Kidney glomerular epithelial cell (primary cell): Measurements from ENCODE around the gene MPPED2.

Experiments used
- DNase-seq: peaks from one replicate; lab custom pipeline; 2025; lab: John Stamatoyannopoulos, UW

MPPED2 gene

DNA sequence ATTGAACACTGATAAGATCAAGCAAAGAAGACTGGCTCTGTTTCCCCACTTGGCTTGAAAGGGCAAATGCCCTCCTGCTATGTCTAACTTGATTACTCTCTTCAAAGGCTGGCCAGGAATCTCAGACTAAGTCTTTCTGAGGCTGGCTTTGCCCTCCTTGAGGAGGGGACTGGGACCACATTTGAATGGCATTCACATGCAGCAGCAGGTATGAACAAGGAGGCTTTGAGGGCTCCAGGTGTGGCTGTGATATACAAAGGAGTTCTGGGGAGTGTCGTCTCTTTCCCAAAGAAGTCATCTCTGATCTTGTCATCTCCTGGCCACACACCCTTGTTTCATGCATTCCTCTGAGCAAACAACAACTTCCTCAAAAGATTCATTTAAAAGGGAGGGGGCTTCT is 132.4 kb downstream of the MPPED2 start:
- DNase-seq = no peak

DNA sequence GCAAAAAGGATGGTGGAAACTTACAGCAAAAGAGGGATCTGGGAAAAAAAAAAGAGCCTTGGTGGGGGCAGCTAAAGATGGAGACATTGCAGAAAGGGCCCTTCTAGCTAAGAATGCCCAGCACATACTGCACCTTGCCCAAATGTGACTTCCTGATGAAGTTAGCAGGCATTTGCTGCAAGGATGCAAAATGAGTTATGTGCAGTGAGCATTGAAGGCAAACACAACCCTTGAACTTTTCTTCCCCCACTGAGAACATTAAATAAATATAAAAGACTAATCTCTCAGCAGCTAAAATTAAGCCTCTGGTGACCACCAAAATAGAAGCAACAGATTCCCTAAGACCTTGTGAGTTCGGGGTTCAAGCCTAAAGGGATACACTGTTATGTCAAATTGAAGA is 133.3 kb downstream of the MPPED2 start:
- DNase-seq = no peak

DNA sequence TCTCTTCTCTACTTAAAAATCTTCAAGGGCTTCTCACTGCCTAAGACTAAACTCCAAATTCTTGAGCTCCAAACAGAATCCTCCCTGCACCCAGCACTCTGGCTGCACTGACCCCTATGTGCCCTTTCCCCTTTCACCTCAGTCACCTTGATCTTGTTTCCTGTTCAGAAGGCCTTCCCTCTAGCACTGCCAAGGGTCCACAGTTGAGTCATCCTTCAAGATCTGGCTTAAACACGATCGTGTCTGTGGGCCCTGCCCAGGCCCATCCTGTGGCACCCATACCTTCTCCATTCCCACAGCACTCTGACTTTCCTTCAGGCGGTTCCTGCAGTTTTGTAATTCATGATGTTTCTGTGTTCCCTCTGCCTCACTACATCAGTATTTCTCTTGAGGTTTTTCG is 134.0 kb downstream of the MPPED2 start:
- no peak for DNase-seq

- no peak for DNase-seq
Measured at GRCh38 chr11:30451626-30452025, 134.5 kb downstream of the MPPED2 start.

DNA sequence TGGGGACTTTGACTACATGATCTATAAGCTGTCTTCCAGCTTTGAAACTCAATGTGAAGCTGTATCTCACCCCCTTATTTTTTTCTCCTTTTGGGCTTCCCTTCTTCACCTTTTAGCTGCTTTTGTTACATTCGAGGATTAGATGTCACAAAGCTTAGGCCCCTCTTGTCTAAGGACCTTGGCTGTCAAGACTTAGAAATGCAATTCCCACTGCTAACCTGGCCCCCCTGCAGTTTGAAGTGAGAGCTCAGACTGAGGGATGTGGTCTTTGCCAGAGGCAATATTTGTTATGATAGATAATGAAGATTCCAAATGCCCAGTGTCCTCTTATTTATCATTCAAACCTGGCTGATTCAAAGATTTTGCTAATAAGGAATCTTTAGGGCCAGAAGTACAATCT is 135.0 kb downstream of the MPPED2 start:
- DNase-seq = no peak

DNA sequence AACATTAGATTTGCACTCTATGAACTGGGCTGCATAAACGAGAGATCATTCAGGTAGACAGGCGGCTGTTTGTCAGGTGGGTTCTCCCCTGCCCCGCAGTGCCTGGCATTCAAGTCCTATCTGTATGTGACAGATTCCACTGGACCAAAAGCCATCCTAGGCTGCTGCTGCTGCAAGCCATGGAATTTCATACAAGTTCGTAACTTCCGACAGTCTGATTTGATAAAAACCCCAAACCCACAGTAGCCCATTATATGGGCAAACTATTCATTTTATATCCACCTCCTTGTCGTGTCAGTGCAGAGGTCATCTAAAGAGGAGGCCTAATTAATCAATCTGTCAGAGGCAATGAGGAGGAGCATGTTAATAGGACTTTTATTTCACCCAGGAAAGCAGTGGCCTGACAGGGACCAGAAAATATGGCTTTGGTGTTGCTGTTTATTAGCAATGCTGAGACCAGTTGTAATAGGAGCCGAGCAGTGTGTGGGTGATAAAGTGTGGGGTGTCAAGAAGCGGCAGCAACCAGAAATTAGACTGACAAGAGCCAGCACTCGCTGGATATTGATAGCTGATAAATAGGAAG is 139.0 kb downstream of the MPPED2 start:
- DNase-seq = no peak

DNA sequence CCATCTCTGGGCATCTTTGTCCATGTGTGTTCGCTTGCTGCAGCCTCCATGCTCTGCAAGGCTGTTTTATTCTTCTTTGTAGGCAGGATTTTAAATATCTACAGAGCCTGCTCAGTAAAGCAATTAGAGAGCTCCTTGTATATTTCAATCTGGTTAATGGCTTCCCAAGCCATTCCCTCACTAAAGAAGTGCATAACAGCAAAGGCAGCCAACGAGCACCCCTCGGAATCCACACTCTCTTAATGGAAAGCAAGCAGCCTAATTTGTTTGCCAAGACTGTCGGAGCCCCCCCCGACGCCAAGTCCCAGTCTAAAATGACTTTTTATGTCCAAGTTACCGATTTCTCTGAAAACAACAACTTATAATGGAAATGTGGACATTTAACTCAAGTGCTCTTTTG is 139.6 kb downstream of the MPPED2 start:
- no peak for DNase-seq

DNA sequence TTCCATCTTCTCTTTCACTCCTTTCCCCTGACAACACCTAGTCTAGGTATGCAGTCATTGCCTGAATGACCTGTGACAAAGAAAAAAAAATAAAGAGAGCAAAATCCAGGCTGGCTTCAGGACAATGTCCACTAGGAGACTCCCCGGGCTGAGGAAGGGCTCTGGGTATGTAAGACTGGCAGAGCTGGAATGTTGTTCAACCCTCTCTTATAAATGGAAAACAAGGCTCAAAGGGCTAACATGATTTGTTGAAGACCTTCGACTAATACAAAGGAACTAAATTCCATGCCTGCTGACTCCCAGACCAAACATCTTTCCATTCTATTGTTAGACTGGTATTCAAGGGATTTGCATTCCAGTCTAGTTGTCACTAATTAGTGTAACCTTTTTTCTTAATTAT is 141.1 kb downstream of the MPPED2 start:
- no peak for DNase-seq

DNA sequence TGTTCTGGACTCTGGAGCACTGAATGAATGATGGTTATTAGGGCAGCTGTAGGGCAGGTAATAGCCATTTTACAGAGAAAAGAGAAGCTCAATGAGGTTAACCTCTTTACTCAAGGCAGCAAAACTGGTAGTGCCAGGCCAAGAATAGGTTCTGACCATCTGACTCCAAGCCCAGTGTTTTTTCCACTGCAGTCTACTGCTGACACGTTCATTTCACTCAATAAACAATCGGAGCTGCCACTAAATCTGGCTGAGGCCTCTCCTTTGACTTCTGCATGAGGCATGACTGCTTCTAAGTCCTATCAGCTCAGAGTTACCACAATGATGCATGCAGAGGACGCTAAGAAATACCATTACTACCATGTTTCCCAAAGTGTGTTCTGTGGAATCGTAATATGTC is 145.6 kb downstream of the MPPED2 start:
- no peak for DNase-seq

DNA sequence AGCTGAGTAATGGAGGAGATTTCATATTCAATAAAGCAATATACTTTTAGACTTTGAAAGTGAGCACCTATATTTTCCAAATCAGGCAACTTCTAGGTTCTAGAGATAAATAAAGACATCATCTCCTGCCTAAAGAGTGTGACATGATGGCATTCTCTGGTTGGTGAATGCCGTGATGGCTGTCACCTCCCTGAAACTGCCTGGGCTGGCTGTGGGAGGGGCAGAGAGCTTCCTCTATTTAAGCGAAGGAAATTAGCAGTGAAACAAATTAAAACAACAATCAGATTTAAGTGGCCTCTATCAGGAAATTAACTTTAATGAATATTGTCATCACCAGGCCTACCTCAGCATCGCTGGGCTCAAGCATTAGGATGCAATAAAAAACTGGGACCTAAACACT is 149.4 kb downstream of the MPPED2 start:
- no peak for DNase-seq

DNA sequence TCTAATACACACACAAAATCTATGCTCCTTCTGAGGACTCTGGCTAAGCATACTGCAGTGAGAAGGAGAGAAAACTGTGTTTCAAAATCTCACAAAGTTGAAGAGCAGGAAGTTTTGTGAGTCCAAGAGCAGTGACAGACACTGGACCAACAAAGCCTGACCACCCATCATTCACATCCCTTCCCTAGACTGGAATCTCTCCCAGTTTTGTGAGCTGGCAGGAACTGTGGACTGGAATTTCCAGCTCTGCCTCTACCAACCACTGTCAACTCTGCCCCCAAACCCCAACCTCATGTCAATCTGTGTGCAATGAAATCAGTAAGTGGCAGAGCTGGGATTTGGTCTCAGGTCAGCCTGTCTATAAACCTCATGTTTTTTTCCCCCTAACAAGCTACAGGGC is 150.7 kb downstream of the MPPED2 start:
- peak; percentile 5 for DNase-seq

DNA sequence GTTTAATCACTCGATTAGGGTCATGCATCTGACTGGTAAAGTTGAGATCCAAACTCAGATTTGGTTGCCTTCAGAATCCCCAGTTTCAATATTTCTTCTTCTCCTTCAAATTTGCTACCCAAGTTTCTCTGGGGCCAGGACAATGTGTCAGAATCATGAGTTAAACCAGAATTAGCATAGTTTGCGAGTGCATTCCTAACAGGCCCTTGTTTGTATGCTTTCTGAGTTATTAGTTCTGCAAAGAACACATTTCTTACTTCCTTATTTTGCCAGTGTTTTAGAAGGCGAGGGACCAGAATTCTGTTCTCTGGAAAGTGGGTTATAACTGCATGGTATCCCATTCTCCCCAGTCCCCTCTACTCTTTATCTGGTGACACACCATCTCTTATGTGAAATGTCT is 151.3 kb downstream of the MPPED2 start:
- no peak for DNase-seq

DNA sequence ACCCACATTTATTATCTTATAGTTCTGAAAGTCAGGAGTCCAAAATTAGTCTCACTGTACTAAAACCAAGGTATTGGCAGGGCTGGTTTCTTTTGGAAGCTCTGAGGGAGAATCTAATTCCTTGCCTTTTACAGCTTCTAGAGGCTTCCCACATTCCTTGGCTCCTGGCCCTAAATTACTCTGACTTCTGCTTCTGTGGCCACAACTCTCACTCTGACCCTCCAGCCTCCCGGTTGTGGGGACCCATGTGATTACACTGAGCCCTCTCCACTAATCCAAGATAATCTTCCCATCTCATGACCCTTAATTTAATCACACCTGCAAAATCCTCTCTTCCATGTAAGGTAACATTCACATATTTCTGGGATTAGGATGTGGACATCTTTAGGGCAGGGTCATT is 152.3 kb downstream of the MPPED2 start:
- no peak for DNase-seq

- DNase-seq = no peak
Measured at GRCh38 chr11:30432716-30433115, 153.4 kb downstream of the MPPED2 start.

DNA sequence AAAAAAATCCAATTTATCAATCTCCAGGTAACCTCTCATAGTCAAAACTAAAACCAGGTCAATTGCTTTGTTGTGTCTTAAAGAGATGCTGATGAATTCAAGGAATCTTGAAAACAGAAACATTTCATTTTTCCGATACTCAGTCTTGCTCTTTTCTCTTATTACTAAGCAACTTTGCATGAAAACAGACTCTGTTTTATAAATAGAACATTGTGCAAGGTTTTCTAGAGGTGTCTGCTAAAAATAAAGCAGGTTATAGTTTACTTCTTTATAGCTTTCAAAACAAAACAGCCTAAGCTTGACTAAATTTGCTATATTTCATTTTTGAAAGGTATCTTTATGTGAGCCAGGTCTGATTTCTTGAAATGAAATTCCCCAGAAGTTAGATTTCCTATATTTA is 154.0 kb downstream of the MPPED2 start:
- no peak for DNase-seq

DNA sequence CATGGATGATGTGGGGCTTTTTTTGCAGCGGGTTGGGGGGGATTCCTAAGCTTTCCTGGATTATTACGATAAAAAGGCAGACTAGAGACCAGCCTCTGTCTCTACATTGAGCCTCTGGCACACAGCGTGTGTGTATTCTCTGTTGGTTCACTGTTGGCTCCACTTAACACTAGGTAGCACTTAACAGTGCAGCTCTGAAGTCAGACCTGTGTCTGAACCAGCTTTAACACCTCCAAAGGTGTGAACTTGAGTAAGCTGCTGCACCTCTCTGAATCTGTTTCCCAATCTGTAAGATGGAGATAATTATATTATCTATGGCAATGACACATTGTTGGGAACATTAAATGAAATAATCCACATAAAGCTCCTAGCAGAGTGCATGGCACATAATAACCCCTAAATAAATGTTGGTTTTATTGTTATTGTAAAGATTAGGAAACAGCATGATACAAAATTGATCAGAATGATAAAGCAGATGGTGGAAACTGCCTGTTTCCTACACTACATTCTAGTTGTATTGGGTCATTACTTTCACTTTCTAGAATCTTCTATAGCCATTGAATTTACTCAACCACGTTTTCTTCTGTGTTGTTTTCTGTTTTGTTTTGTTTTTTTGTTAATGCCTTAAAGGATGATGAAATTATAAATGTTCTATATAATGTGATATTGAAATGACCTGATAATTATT is 154.9 kb downstream of the MPPED2 start:
- no peak for DNase-seq

DNA sequence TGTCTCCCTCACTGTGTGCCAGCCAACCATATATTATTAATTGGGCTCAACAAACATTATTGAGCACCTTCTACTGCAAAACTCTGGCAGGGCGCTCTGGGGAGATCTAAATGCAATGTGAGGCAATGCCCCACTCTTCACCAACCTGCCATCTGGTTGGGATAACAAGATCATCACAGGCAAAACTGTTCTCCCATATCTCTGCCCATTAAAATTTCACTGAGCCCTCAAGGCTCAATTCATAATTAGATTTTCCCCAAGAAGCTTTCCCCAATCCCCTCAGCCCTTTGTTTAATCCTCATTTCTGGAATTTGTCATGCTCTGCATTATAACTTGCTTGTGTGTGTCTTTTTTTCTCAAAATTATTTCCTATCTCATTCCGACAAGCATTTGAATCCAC is 156.6 kb downstream of the MPPED2 start:
- DNase-seq = no peak

DNA sequence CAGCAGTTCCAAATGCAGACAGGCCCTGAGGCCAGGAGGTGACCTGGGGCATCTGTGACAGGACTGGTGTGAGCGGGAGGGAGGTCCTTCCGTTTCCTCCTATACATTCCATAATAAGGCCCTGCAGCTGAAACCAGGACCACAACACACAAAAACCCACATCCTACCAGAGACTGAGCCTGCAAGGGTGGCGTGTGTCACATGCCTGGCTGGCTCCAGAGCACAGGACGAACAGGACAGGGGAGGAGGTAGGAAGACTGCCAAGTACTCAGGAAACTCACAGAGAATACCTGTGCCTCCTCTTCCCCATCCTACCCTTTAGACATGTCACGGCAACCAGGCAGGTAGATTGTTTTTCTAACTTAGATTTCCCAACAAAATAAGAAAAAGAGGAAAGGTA is 159.4 kb downstream of the MPPED2 start:
- no peak for DNase-seq

DNA sequence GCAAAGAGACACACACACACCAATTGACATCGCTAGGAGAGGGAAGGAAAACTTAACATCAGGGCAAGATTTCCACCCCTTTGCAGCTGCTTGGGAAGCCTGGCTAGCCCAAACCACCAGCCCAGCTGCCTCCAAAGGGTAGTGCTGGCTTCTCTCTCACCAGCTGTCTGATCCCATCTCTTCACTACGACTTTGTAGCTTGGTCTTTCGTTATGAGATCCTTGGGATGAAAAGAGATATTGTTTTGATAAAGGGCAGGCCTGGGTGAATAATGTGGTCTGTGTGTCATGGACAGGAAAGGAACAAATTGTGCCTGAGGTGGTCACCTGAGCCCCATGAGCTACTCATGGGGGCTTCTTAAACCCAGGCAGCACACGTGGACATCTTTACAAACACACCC is 161.3 kb downstream of the MPPED2 start:
- DNase-seq = no peak

- no peak for DNase-seq
Measured at GRCh38 chr11:30424321-30424720, 161.8 kb downstream of the MPPED2 start.

DNA sequence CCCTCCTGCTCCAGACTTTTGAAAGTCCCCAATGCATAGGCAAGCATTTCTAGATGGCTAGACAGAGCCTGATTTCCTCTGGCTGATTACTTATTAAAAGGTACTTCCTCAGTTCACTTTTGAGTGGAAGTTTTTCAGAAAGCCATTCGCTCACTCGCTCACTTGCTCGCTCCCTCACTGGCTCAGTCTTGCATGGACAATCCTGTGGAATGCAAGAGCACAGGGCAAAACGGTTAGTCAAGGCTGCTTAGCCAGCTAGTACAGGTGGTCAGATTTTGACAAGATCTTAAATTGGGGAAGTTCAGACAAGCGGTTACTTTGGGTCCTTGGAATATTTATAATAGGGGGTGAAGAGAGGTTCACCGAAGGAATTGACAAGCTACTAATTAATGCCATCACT is 162.3 kb downstream of the MPPED2 start:
- peak; percentile 90 for DNase-seq

- no peak for DNase-seq
Measured at GRCh38 chr11:30423279-30423648, 162.9 kb downstream of the MPPED2 start.

DNA sequence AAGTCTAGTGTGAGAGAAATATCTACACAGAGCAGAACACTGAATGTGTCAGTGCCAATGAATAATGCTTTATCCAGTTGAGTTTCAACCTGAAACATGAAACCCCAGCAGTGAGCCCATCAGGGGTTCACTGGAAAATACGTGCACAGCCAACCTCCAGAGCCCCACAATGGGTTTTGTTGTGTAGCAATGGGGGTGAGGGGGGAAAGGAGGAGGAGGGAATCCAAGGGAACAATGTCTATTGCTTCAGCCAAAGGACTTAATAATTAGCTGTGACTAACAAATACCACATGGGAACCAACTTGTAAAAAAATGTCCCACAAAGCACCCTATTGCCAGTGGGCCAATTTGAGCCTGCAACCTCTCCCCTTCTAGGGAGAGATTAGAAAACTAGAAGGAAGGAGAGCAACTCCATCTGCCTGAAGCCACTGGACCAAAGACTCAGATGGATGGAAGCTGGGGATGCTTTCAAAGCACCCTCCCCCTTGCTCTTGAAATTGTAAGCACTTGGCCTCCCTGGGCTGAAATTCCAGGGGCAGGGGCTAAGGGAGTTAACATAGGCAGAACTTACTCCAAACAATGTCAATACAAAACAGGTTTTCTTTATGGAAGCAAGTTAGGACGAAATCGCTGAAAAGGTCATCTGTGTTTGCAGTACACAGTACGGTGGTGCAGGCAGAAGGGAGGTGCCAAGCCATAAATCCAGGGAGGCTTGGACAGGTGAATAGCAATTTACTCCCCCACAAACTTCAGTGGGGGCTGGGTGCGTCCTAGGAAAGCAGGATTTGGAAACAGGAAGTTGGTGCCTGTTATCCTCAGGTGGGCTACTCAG is 163.5 kb downstream of the MPPED2 start:
- no peak for DNase-seq
